Activated CD4-positive, alpha-beta T cell treated with anti-CD3 and anti-CD28 coated beads for 24 hours (primary cell): ENCODE results near the gene LMAN1.

ENCODE experiments used
- DNase-seq, 2 donors: peaks; one replicate each; pipeline ENCODE4 v3.0.0-alpha.2; 2020; ENCODE audit warnings: low read depth in 2 of 2

LMAN1 gene

GRCh38 chr18:59358712-59359575, at the start of gene LMAN1:
Gene LMAN1, minus strand, starts transcription at chr18:59359265. Its CDS starts 21 bp downstream, at chr18:59359244.
- peak; percentile 89 to 90 for DNase-seq

- peak; percentile 55 to 67 for DNase-seq
These were observed 43.5 kb upstream of the LMAN1 start for GRCh38 chr18:59402432-59403090.

- DNase-seq: no peak
These were observed 41.3 kb upstream of the LMAN1 start for GRCh38 chr18:59400407-59400806.

GRCh38 chr18:59395226-59396175, 36.4 kb upstream of the LMAN1 start:
- DNase-seq: no peak

- DNase-seq: no peak
These were observed 34.3 kb upstream of the LMAN1 start for GRCh38 chr18:59393381-59393780.

GRCh38 chr18:59388817-59389216, 29.8 kb upstream of the LMAN1 start:
- DNase-seq: no peak

- no peak for DNase-seq
These were observed 28.9 kb upstream of the LMAN1 start for GRCh38 chr18:59387687-59388565.

GRCh38 chr18:59386909-59387686, 28.0 kb upstream of the LMAN1 start:
- DNase-seq: no peak

- DNase-seq: no peak
These were observed 26.1 kb upstream of the LMAN1 start for GRCh38 chr18:59385191-59385590.

GRCh38 chr18:59383851-59384250, 24.8 kb upstream of the LMAN1 start:
- no peak for DNase-seq

- no peak for DNase-seq
These were observed 23.3 kb upstream of the LMAN1 start for GRCh38 chr18:59382383-59382782.

GRCh38 chr18:59381949-59382348, 22.9 kb upstream of the LMAN1 start:
- DNase-seq: no peak

- no peak for DNase-seq
These were observed 21.6 kb upstream of the LMAN1 start for GRCh38 chr18:59380706-59381105.

GRCh38 chr18:59379772-59380522, 20.9 kb upstream of the LMAN1 start:
- DNase-seq: no peak

- no peak for DNase-seq
These were observed 18.7 kb upstream of the LMAN1 start for GRCh38 chr18:59377613-59378337.

- DNase-seq: no peak
These were observed 17.4 kb upstream of the LMAN1 start for GRCh38 chr18:59376351-59376935.

GRCh38 chr18:59374128-59374527, 15.1 kb upstream of the LMAN1 start:
- DNase-seq: no peak

- no peak for DNase-seq
These were observed 13.9 kb upstream of the LMAN1 start for GRCh38 chr18:59372975-59373374.
